Measurements from ENCODE around the gene PLD2. TPM values are rescaled to one million over a fixed set of nuclear protein-coding genes. Genes with fewer than 3 reads are reported as not detected.

The PLD2 gene
- total and polyA plus RNA-seq, 9 of the 15 experiments (the other 6 are each of a cell fraction or from before 2014, with no cell fraction given): 0.20 to 7.5 (median 3.3) TPM

GRCh38 chr17:4789951-4790704, 16.8 kb upstream of the PLD2 start (continued):
- TF ChIP-seq ETV5 (CRISPR knock-in tag; IDR thresholded peaks at IDR 0.05; ENCODE audit: low read depth) (peak; percentile 96), MCM7 (IDR thresholded peaks at IDR 0.05) (no peak), RERE (CRISPR knock-in tag; IDR thresholded peaks at IDR 0.05; ENCODE audit: borderline replicate concordance) (no peak), YY1 (IDR thresholded peaks at IDR 0.05; ENCODE audit: borderline replicate concordance in 1 of 3, control insufficient read depth in 1 of 3, extremely low read depth in 1 of 3, insufficient read depth in 3 of 3, insufficient read length in 1 of 3, insufficient replicate concordance in 2 of 3, low read depth in 1 of 3, low read length in 2 of 3) (peak in 2 of 3 experiments; percentile 39 to 63), ETV1 (tag; conservative IDR thresholded peaks at IDR 0.05; ENCODE audit: low read depth) (peak; percentile 84), ZFP36 (IDR thresholded peaks at IDR 0.05; ENCODE audit: low read depth, low read length, partially characterized antibody) (peak; percentile 16), ID3 (CRISPR knock-in tag; IDR thresholded peaks at IDR 0.05) (no peak), ID3 (tag; IDR thresholded peaks at IDR 0.05) (peak; percentile 86), ELF2 (CRISPR knock-in tag; IDR thresholded peaks at IDR 0.05) (peak; percentile 66; the same call in 1 of the 2 replicates), POLR2G (IDR thresholded peaks at IDR 0.05; ENCODE audit: low read depth, low read length) (peak; percentile 91), ZBTB12 (CRISPR knock-in tag; IDR thresholded peaks at IDR 0.05) (0 out of 2 replicates have a peak, but pooled peaks have one; percentile 31)
- TF ChIP-seq, protein P1, sequence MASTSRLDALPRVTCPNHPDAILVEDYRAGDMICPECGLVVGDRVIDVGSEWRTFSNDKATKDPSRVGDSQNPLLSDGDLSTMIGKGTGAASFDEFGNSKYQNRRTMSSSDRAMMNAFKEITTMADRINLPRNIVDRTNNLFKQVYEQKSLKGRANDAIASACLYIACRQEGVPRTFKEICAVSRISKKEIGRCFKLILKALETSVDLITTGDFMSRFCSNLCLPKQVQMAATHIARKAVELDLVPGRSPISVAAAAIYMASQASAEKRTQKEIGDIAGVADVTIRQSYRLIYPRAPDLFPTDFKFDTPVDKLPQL (IDR thresholded peaks at IDR 0.05; ENCODE audit: extremely low read depth, insufficient read length): no peak
- TF ChIP-seq, protein P2, sequence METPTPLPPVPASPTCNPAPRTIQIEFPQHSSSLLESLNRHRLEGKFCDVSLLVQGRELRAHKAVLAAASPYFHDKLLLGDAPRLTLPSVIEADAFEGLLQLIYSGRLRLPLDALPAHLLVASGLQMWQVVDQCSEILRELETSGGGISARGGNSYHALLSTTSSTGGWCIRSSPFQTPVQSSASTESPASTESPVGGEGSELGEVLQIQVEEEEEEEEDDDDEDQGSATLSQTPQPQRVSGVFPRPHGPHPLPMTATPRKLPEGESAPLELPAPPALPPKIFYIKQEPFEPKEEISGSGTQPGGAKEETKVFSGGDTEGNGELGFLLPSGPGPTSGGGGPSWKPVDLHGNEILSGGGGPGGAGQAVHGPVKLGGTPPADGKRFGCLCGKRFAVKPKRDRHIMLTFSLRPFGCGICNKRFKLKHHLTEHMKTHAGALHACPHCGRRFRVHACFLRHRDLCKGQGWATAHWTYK (CRISPR knock-in tag; IDR thresholded peaks at IDR 0.05): peak; percentile 81
- TF ChIP-seq, protein P3, sequence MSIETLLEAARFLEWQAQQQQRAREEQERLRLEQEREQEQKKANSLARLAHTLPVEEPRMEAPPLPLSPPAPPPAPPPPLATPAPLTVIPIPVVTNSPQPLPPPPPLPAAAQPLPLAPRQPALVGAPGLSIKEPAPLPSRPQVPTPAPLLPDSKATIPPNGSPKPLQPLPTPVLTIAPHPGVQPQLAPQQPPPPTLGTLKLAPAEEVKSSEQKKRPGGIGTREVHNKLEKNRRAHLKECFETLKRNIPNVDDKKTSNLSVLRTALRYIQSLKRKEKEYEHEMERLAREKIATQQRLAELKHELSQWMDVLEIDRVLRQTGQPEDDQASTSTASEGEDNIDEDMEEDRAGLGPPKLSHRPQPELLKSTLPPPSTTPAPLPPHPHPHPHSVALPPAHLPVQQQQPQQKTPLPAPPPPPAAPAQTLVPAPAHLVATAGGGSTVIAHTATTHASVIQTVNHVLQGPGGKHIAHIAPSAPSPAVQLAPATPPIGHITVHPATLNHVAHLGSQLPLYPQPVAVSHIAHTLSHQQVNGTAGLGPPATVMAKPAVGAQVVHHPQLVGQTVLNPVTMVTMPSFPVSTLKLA (conservative IDR thresholded peaks at IDR 0.05): peak in 1 of 2 experiments; percentile 76; a peak in 2 of 4 replicates
